Right lobe of liver (tissue), 4 donors: ENCODE measurements around the gene PLCB1.

Experiments used
- POLR2A ChIP-seq: fragments of 450-650 bp; IDR thresholded peaks from one replicate; pipeline ENCODE4 v1.6.1; 2017; ENCODE audit warnings: antibody characterized with exemption, mild to moderate bottlenecking
- TF ChIP-seq, protein P1 (sequence below), 4 donors: fragments of 200-600 bp in 3 of 4; fragments of 450-650 bp in 1 of 4; IDR thresholded peaks; one replicate each; pipeline versions ENCODE4 v1.5.1 to v1.8.0; 2016 to 2022; ENCODE audit warnings: antibody characterized with exemption in 4 of 4, mild to moderate bottlenecking in 2 of 4
- donor health status: DM: no; HTN: no; CAD: no.
- donor health status: DM: no; HTN: no; CAD: no.
- donor health status: DM: no; HTN: yes; CAD: no.

DNA sequence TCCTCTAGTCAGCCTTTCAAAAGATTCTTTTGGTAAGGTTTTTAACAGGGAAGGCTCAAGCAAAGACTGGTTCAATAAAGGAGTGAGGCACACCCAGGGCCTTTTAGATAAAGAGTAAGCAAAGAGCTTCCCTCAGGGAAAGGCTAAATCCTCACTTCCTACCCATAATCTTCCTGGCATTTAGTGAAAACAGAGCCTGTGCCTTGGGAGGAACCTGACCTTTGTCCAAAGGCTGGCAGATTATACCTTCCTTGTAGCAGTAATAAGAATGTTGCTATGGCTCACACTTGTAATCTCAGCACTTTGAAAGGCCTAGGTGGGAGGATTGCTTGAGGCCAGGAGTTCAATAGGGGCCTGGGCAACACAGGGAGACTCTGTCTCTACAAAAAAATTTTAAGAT is 656.8 kb downstream of the PLCB1 start:
- TF ChIP-seq, protein P1, sequence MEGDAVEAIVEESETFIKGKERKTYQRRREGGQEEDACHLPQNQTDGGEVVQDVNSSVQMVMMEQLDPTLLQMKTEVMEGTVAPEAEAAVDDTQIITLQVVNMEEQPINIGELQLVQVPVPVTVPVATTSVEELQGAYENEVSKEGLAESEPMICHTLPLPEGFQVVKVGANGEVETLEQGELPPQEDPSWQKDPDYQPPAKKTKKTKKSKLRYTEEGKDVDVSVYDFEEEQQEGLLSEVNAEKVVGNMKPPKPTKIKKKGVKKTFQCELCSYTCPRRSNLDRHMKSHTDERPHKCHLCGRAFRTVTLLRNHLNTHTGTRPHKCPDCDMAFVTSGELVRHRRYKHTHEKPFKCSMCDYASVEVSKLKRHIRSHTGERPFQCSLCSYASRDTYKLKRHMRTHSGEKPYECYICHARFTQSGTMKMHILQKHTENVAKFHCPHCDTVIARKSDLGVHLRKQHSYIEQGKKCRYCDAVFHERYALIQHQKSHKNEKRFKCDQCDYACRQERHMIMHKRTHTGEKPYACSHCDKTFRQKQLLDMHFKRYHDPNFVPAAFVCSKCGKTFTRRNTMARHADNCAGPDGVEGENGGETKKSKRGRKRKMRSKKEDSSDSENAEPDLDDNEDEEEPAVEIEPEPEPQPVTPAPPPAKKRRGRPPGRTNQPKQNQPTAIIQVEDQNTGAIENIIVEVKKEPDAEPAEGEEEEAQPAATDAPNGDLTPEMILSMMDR (IDR thresholded peaks at IDR 0.05): no peak
- no peak for TF ChIP-seq POLR2A
